ENCODE data around the gene TAS2R30. TPM values are rescaled to one million over a fixed set of nuclear protein-coding genes. Genes with fewer than 3 reads are reported as not detected.

The TAS2R30 gene
- total RNA-seq: 14.9 and 15.2 TPM in 2 replicates

GRCh38 chr12:11134305-11134704 lies at the start of gene TAS2R30:
TSS of gene TAS2R30 (minus strand) at chr12:11134644. CDS start at chr12:11134244, 400 bp downstream.

GRCh38 chr12:11171145-11171968 lies 36.9 kb upstream of the TAS2R30 start, which contains the start of gene SMIM10L1:
TSS of gene SMIM10L1 (plus strand) at chr12:11171194. CDS start at chr12:11171357, 163 bp downstream.

GRCh38 chr12:11092128-11092527 lies 42.3 kb downstream of the TAS2R30 start, which contains the start of gene TAS2R43:
TSS of gene TAS2R43 (minus strand) at chr12:11092313. CDS start at chr12:11092229, 84 bp downstream.

Small RNA genes lying within 50 kb of the gene (small RNA-seq; reads per million reads assigned to genes)
- not detected for gene AC018630.1

Other genes with a start within 250 kb of the TAS2R30 start
- gene TAS2R13, start 225.1 kb downstream of the TAS2R30 start, total RNA-seq: 2.9 and 5.2 TPM in 2 replicates
- not detected in 2 replicates for gene PRH2, start 205.4 kb downstream of the TAS2R30 start, total RNA-seq
- gene TAS2R14, start 195.4 kb downstream of the TAS2R30 start, total RNA-seq: 4.9 and 6.8 TPM in 2 replicates
- gene TAS2R50, start 147.7 kb downstream of the TAS2R30 start, total RNA-seq: 6.0 and 6.9 TPM in 2 replicates
- 7.2 and 8.6 TPM in 2 replicates for gene TAS2R20, start 136.3 kb downstream of the TAS2R30 start, total RNA-seq
- gene TAS2R19, start 112.0 kb downstream of the TAS2R30 start, total RNA-seq: 9.8 and 13.0 TPM in 2 replicates
- 12.5 and 12.6 TPM in 2 replicates for gene TAS2R31, start 103.2 kb downstream of the TAS2R30 start, total RNA-seq
- gene TAS2R46, start 72.3 kb downstream of the TAS2R30 start, total RNA-seq: 6.3 and 9.4 TPM in 2 replicates
- gene TAS2R43, start 42.3 kb downstream of the TAS2R30 start, total RNA-seq: 10.2 TPM in 1 of 2 replicates, not detected in the other
- gene SMIM10L1, start 36.5 kb upstream of the TAS2R30 start, total RNA-seq: 9.0 and 9.7 TPM in 2 replicates
- not detected in 2 replicates for gene TAS2R42, start 52.3 kb upstream of the TAS2R30 start, total RNA-seq
- not detected in 2 replicates for gene PRB3, start 135.1 kb upstream of the TAS2R30 start, total RNA-seq
- gene PRB4, start 175.8 kb upstream of the TAS2R30 start, total RNA-seq: not detected in 2 replicates

All from thoracic aorta endothelial cell (primary cell).